IgD-negative memory B cell (primary cell): ENCODE results near the gene MT1E. TPM values are rescaled to one million over a fixed set of nuclear protein-coding genes. Genes with fewer than 3 reads are reported as not detected.
"Not testable (repeated sequence)": the region's sequence is repeated elsewhere in the genome, so short reads cannot be mapped to it uniquely, and the experiment has no call there.

Experiments used
- H3K27ac Mint-ChIP-seq, 3 donors: one replicate each; pipeline ENCODE4 v1.8.0; 2020 to 2022; ENCODE audit warnings: mild to moderate bottlenecking in 3 of 3, mixed read lengths in 3 of 3, moderate library complexity in 1 of 3
- H3K27me3 Mint-ChIP-seq: one replicate; pipeline ENCODE4 v1.8.0; 2021; ENCODE audit warnings: mixed read lengths
- H3K36me3 Mint-ChIP-seq: one replicate; pipeline ENCODE4 v1.8.0; 2020; ENCODE audit warnings: mild to moderate bottlenecking, mixed read lengths
- H3K4me1 Mint-ChIP-seq, 3 donors: one replicate each; pipeline ENCODE4 v1.8.0; 2020 to 2022; ENCODE audit warnings: mixed read lengths in 3 of 3, mild to moderate bottlenecking in 1 of 3
- H3K4me3 Mint-ChIP-seq, 4 donors: one replicate each; pipeline ENCODE4 v1.8.0; 2020 to 2022; ENCODE audit warnings: mild to moderate bottlenecking in 4 of 4, mixed read lengths in 4 of 4, moderate library complexity in 3 of 4
- H3K9me3 Mint-ChIP-seq, 3 donors: one replicate each; pipeline ENCODE4 v1.8.0; 2020 to 2021; ENCODE audit warnings: mixed read lengths in 3 of 3, mild to moderate bottlenecking in 1 of 3
- polyA plus RNA-seq: library from polyadenylated mRNA; unstranded; fragments of 300-500 nt; fragmentation: Illumina TruSeq; gene quantifications from one replicate; pipeline ENCODE4 v1.2.3, GENCODE V29; 2021

Gene MT1E
- polyA plus RNA-seq, 1 donor from 2014 or later: 0.49 TPM

DNA sequence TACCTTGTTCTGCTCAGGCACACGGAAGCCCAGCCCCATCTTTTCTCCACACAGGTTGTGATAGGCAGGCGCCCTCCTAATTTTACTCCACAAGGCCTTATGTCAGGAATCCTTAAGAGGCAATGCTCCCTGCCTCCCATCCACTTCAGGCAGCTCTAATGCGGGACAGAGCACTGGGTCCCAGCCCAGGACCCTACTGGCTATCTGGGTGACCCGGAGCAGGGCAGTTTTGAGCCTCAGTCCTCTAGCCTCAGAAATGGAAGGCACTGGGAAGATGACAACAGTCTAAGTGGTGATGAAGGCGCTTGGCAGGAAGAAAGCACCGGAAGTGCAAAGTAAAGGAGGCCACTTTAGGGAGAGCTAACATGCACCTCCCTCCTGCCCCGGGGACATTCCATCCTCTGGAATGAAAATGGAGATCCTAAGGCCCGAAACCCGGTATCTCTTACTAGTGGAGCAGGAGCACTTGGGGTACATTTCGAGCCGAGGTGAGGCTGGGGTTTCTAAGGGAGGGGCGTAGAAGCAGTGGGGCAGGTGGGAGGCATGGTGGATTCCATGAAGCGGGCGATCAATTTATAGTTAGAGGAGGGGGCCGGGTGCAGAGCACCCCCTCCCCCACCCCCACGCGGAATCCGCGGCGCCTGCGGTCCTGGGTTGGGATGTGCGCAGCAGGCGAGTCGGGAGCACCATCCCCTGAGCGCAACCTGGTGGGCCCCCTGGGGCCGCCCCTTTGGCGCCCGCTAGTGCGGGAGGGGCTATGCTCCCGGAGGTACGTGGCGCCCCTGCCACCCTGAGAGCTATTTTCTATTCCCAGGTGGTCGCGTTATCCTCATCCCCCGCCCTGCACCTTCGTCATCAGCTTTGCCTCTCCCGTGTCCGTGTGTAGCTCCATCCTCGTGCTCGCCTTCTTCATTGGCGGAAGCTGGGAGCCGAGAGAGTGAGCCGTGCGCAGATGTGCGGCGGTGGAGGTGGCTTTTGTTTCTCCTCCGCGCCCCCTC is 37.1 kb downstream of the MT1E start:
- no peaks in the 10 kb centered on the region for H3K9me3 Mint-ChIP-seq
- H3K4me1 Mint-ChIP-seq: peaks cover 3 to 12% (median 8%) of the 10 kb centered on the region in 3 donors
- H3K27me3 Mint-ChIP-seq: peaks cover 41% of the 10 kb centered on the region
- no peaks in the 10 kb centered on the region for H3K36me3 Mint-ChIP-seq
- no peak overlapping the region for H3K27ac Mint-ChIP-seq
- H3K4me3 Mint-ChIP-seq: peak overlapping the region in 3 of 4 donors; percentile 60 to 73 (median 60)

DNA sequence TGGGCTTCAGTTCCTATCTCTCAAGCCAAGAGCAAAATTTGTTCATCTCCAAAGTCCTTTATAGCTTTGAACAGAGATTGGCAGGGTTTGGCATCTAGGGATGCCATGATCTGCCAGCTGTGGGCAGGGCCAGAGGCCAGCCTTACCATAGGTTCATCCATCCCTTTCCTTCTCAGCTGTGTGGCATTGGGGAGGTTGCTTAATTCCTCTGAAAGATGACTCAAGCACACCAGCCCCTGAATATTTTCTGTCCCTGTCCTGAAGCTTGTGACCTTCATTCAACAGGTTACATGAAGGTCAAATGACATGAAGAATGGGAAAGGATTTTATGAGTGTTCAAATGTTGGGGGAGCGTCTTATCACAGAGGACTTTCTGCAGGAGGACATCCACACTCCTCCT is 38.9 kb downstream of the MT1E start:
- Mint-ChIP-seq H3K27me3 (peaks cover 53% of the 10 kb centered on the region), H3K4me1 (peaks cover 3 to 15% (median 6%) of the 10 kb centered on the region in 3 donors), H3K4me3 (no peak overlapping the region), H3K9me3 (no peaks in the 10 kb centered on the region), H3K36me3 (peaks cover 2% of the 10 kb centered on the region), H3K27ac (no peak overlapping the region)

DNA sequence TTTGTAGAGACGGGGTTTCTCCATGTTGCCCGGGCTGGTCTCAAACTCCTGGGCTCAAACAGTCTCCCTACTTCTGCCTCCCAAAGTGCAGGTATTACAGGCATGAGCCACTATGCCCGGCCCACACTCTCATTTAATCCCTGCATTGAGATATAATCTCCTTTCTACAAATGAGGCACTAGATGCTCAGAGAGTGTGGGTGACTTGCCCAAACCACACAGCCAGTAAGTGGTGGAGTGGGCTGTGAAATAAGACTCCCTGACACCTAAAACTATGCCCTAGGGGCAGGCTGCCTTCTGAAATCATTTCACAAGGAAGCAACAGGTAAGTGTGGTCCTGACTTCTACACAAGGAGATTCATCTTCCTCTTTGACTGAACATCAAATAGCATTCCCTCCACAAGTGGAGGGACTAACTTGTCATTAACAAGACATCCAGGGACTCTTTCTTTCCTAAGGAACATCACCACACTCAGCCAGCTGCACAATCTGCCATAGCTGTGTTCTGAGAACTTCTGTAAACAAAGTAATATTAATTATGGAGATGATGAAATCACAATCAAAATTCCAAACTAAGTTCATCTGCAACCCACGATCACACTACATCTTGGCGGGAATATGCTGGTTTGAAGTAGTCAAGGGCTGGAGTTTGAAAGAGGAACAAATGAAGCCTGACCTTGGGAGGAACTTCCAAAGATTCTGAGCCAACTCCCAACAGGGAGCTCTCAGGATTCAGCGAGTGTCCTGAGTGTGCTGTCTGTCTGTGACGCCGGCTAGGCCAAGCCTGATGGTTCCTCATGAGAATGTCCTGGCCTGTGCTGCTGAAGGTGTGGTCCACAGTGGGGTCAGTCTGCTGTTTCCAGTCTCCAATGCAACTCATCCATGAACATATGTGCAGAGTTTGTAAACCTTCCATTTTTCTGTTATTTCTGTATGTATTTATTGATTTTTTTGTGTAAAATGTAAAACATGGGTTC is 40.0 kb downstream of the MT1E start:
- not testable (repeated sequence) for H3K4me3 Mint-ChIP-seq, H3K27ac Mint-ChIP-seq, H3K9me3 Mint-ChIP-seq, H3K36me3 Mint-ChIP-seq
- H3K4me1 Mint-ChIP-seq: peaks cover 3 to 17% (median 6%) of the 10 kb centered on the region in 3 donors
- H3K27me3 Mint-ChIP-seq: peaks cover 61% of the 10 kb centered on the region

DNA sequence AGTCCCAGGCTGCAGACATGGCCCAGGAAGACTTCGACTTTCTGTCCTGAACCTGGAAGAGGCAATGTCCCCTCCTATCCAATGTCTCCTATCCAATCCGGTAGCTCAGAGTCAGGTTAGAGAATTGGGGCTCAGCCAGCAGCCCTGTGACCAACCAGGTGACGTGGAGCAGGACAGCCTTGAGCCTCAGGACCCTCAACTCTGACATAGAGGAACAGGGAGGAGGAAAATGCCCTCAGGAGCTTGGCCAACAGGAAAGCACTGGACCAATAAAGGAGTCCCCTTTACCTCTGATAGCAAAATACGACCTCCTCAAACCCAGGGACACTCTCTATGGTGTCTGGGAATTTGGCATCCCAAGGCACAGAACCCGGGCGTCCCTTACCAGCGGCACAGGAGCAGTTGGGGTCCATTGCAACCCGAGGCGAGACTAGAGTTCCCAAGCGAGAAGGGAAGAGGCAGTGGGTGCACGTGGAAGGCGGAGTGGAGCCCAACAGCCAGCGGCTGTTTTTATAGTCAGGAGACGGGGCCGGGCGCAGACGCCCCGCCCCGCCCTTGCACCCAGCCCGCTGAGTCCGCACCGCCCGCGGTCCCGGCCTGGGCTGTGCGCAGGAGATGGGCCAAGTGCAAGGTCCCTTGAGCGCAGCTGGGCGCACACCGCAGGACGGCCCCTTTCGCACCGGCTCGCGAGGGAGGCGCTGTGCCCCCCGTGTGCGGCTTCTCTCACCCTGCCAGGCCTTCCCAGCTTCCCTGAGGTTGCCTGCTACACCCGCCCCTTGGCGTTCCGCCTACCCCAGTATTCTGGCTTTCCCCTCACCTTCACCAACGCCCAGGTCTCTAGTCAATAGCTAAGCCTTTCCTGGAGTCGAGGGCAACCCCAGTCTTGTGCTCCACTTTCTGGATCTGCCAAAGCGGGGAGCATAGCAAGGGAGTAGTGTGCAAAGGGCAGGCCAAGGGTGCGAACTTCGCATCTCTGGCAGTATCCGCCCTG is 42.3 kb downstream of the MT1E start, which contains the start of gene MT1G:
Gene MT1G, minus strand, starts transcription at position 485 of the 991 bp plus-strand sequence. Its CDS starts 72 bp downstream, at position 413.
- Mint-ChIP-seq H3K4me3 (peak within 1 kb of the TSS in 1 of 4 donors; percentile 65), H3K27ac (no peak within 1 kb of the TSS)

DNA sequence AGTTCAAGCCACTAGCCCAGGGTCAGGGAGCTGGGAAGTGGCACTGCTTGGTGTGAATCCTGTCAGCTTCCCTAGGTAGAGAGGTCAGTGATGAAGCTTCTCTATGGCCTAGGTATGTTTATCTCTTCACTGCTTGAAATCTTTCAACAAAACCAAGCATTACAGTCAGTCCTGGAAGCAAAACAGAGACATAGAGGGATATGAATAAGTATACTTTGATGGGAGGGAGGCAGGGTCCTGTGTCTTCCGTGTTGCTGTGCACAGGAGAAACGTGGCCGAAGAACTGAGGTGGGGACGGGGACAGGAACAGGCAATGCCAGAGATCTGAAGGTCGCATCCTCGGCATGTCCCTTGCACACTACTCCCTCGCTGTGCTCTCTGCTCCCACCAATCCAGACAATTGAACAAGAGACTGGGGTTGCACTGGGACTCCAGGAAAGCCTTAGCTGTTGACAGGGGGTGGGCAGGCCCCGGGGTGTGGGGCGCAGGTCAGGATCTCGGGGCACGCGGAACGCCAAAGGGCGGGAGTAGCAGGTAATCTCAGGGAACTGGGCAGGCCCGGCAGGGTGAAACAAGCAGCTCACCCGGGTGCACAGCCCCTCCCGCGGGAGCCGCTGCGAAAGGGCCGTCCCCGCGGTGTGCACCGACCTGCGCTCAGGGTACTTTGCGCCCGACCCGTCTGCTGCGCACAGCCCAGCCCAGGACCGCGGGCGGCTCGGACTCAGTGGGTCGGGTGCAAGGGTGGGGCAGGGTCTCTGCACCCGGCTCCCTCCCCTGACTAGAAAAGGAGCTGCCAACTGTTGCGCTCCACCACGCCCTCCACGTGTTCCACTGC is 43.6 kb downstream of the MT1E start, which contains the start of gene MT1H:
Gene MT1H, plus strand, starts transcription at position 810 of the 835 bp plus-strand sequence. CDS start 71 bp downstream, outside the sequence.
- H3K27ac Mint-ChIP-seq: no peak within 1 kb of the TSS

More for the DNA sequence above, 42.3 kb downstream of the MT1E start, which contains the start of gene MT1G:
- Mint-ChIP-seq H3K9me3 (no peaks in the 10 kb centered on the region), H3K4me1 (peaks cover 3 to 13% (median 6%) of the 10 kb centered on the region in 3 donors), H3K27me3 (peaks cover 54% of the 10 kb centered on the region), H3K36me3 (peaks cover 2% of the 10 kb centered on the region)

GRCh38 chr16:56669840-56670619 is 44.4 kb downstream of the MT1E start:
- no peak overlapping the region for H3K27ac Mint-ChIP-seq
- H3K4me1 Mint-ChIP-seq: peaks cover 2 to 11% (median 3%) of the 10 kb centered on the region in 3 donors
- peaks cover 0 to 2% (median 0%) of the 10 kb centered on the region in 3 donors for H3K9me3 Mint-ChIP-seq
- peak overlapping the region in 1 of 4 donors; percentile 85 for H3K4me3 Mint-ChIP-seq
- H3K36me3 Mint-ChIP-seq: peaks cover 2% of the 10 kb centered on the region
- peaks cover 60% of the 10 kb centered on the region for H3K27me3 Mint-ChIP-seq

More for the DNA sequence above, 43.6 kb downstream of the MT1E start, which contains the start of gene MT1H:
- Mint-ChIP-seq H3K4me3 (peak within 1 kb of the TSS in 2 of 4 donors; percentile 59 to 85), H3K27me3 (peaks cover 56% of the 10 kb centered on the region), H3K4me1 (peaks cover 2 to 11% (median 3%) of the 10 kb centered on the region in 3 donors), H3K9me3 (peaks cover 0 to 1% (median 0%) of the 10 kb centered on the region in 3 donors), H3K36me3 (peaks cover 2% of the 10 kb centered on the region)

GRCh38 chr16:56670620-56670934 is 45.0 kb downstream of the MT1E start:
- H3K9me3 Mint-ChIP-seq: peaks cover 0 to 2% (median 0%) of the 10 kb centered on the region in 3 donors
- no peak overlapping the region for H3K4me3 Mint-ChIP-seq
- no peak overlapping the region for H3K27ac Mint-ChIP-seq
- peaks cover 3 to 15% (median 4%) of the 10 kb centered on the region in 3 donors for H3K4me1 Mint-ChIP-seq
- H3K27me3 Mint-ChIP-seq: peaks cover 63% of the 10 kb centered on the region
- H3K36me3 Mint-ChIP-seq: peaks cover 2% of the 10 kb centered on the region

GRCh38 chr16:56671691-56672090 is 46.1 kb downstream of the MT1E start:
- H3K27ac Mint-ChIP-seq, H3K4me3 Mint-ChIP-seq, H3K36me3 Mint-ChIP-seq, H3K9me3 Mint-ChIP-seq: not testable (repeated sequence)
- peaks cover 3 to 18% (median 6%) of the 10 kb centered on the region in 3 donors for H3K4me1 Mint-ChIP-seq
- peaks cover 54% of the 10 kb centered on the region for H3K27me3 Mint-ChIP-seq

DNA sequence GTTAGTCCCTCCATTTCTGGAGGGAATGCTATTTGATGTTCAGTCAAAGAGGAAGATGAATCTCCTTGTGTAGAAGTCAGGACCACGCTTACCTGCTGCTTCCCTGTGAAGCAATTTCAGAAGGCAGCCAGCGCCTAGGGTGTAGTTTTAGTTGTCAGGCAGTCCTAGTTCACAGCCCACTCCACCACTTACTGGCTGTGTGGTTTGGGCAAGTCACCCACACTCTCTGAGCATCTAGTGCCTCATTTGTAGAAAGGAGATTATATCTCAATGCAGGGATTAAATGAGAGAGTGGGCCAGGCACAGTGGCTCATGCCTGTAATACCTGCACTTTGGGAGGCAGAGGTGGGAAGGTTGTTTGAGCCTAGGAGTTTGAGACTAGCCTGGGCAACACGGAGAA is 46.6 kb downstream of the MT1E start:
- H3K9me3 Mint-ChIP-seq, H3K27ac Mint-ChIP-seq, H3K36me3 Mint-ChIP-seq, H3K4me3 Mint-ChIP-seq: not testable (repeated sequence)
- H3K4me1 Mint-ChIP-seq: peaks cover 3 to 18% (median 6%) of the 10 kb centered on the region in 3 donors
- peaks cover 51% of the 10 kb centered on the region for H3K27me3 Mint-ChIP-seq

DNA sequence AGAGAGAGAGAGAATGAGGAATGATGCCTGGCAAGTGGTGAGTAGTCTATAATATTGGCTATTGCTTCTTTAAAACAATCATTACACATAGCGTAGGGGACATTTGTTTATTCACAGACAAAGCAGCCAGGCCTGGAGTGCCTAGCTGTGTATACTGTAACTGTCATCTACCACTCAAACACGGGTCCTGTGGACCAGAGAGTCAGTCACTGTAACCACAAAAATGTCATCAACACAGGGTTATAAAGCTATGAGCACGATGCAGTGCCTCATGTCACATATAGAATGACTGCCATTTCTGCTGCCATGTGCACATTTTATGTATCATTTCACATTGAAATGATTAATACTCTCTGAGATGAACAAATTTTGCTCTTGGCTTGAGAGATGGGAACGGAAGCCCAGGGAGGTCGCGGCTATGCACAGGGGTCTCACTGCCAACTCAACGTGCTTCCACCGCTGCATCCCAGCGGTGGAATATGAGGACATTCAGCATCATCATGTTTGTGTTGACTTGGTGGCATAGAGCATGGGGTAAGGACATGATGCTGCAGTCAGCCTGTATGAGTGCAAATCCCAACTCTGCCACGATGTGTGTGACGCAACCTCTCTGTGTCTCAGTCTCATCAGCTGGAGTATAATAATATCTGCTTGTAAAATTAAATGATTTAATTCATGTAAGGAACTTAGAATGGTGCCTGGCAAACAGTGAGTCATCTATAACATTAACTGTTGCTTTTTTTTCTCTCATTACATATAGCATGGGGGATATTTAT is 47.4 kb downstream of the MT1E start:
- Mint-ChIP-seq H3K27me3 (peaks cover 48% of the 10 kb centered on the region), H3K4me3 (no peak overlapping the region), H3K27ac (no peak overlapping the region), H3K9me3 (peaks cover 0 to 2% (median 0%) of the 10 kb centered on the region in 3 donors), H3K4me1 (peaks cover 3 to 18% (median 4%) of the 10 kb centered on the region in 3 donors), H3K36me3 (peaks cover 2% of the 10 kb centered on the region)

DNA sequence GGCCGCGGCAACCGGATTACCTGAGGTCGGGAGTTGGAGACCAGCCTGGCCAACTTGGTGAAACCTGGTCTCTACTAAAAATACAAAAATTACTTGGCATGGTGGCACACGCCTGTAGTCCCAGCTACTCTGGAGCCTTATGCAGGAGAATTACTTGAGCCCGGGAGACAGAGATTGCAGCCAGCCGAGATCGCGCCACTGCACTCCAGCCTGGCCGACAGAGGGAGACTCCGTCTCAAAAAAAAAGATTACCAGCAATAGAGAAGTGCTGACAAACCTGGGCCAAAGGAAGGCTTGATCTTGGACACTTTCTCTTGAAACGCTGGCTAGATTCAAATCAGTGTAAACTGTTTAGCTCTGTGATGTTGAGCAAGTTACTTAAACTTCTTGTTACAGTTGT is 48.3 kb downstream of the MT1E start:
- Mint-ChIP-seq H3K36me3 (no peaks in the 10 kb centered on the region), H3K4me1 (peaks cover 3 to 10% (median 4%) of the 10 kb centered on the region in 3 donors), H3K27ac (no peak overlapping the region), H3K4me3 (no peak overlapping the region), H3K27me3 (peaks cover 40% of the 10 kb centered on the region), H3K9me3 (peaks cover 0 to 2% (median 0%) of the 10 kb centered on the region in 3 donors)

DNA sequence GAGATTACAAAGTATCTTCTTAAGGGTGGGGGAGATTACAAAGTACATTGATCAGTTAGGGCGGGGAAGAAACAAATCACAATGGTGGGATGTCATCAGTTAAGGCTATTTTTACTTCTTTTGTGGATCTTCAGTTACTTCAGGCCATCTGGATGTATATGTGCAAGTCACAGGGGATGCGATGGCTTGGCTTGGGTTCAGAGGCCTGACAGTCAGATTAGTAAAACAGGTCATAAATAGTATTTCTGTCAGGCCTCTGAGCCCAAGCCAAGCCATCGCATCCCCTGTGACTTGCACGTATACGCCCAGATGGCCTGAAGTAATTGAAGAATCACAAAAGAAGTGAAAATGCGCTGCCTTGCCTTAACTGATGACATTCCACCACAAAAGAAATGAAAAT is 49.0 kb downstream of the MT1E start:
- not testable (repeated sequence) for H3K36me3 Mint-ChIP-seq, H3K4me3 Mint-ChIP-seq, H3K27ac Mint-ChIP-seq, H3K4me1 Mint-ChIP-seq, H3K9me3 Mint-ChIP-seq
- H3K27me3 Mint-ChIP-seq: peaks cover 35% of the 10 kb centered on the region
